ENCODE data around the gene BANK1.

GRCh38 chr4:102036619-102037376 lies 246.3 kb downstream of the BANK1 start:
- TF ChIP-seq, protein P1, sequence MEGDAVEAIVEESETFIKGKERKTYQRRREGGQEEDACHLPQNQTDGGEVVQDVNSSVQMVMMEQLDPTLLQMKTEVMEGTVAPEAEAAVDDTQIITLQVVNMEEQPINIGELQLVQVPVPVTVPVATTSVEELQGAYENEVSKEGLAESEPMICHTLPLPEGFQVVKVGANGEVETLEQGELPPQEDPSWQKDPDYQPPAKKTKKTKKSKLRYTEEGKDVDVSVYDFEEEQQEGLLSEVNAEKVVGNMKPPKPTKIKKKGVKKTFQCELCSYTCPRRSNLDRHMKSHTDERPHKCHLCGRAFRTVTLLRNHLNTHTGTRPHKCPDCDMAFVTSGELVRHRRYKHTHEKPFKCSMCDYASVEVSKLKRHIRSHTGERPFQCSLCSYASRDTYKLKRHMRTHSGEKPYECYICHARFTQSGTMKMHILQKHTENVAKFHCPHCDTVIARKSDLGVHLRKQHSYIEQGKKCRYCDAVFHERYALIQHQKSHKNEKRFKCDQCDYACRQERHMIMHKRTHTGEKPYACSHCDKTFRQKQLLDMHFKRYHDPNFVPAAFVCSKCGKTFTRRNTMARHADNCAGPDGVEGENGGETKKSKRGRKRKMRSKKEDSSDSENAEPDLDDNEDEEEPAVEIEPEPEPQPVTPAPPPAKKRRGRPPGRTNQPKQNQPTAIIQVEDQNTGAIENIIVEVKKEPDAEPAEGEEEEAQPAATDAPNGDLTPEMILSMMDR (IDR thresholded peaks at IDR 0.05): no peak
- TF ChIP-seq POLR2A (IDR thresholded peaks at IDR 0.05): no peak
